ENCODE results near the gene CLC.
"Not testable (repeated sequence)": the region's sequence is repeated elsewhere in the genome, so short reads cannot be mapped to it uniquely, and the experiment has no call there.

CLC gene

GRCh38 chr19:39696387-39696786 lies 41.4 kb downstream of the CLC start:
- TF ChIP-seq, protein P1, sequence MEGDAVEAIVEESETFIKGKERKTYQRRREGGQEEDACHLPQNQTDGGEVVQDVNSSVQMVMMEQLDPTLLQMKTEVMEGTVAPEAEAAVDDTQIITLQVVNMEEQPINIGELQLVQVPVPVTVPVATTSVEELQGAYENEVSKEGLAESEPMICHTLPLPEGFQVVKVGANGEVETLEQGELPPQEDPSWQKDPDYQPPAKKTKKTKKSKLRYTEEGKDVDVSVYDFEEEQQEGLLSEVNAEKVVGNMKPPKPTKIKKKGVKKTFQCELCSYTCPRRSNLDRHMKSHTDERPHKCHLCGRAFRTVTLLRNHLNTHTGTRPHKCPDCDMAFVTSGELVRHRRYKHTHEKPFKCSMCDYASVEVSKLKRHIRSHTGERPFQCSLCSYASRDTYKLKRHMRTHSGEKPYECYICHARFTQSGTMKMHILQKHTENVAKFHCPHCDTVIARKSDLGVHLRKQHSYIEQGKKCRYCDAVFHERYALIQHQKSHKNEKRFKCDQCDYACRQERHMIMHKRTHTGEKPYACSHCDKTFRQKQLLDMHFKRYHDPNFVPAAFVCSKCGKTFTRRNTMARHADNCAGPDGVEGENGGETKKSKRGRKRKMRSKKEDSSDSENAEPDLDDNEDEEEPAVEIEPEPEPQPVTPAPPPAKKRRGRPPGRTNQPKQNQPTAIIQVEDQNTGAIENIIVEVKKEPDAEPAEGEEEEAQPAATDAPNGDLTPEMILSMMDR (IDR thresholded peaks at IDR 0.05), result no peak
- no peak overlapping the region for H3K27ac ChIP-seq
- H3K4me3 ChIP-seq, result no peak overlapping the region
- no peak for DNase-seq (ENCODE audit: low spot score)

- TF ChIP-seq, protein P1 (IDR thresholded peaks at IDR 0.05), result no peak
- no peak for DNase-seq (ENCODE audit: low spot score)
Observed at GRCh38 chr19:39695759-39696158, 42.1 kb downstream of the CLC start.

DNA sequence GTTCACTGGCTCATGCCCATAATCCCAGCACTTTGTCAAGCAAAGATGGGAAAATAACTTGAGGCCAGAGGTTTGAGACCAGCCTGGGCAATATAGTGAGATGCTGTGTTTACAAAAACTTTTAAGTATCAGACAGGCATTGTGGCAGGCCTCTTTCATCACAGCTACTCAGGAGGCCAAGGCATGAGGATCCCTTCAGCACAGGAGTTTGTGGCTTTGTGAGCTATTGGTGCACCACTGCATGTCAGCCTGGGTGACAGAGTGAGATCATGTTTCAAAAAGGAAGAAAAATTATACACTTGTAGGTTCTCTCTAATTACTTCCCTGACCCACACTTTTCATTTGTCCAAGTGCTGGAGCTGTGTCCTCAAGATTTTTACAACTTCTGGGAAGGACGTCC lies 45.0 kb downstream of the CLC start:
- H3K27ac ChIP-seq, result no peak overlapping the region
- TF ChIP-seq, protein P1 (IDR thresholded peaks at IDR 0.05), result no peak
- H3K4me3 ChIP-seq, result no peak overlapping the region
- no peak for DNase-seq (ENCODE audit: low spot score)

More at GRCh38 chr19:39695759-39696158, 42.1 kb downstream of the CLC start:
- H3K27ac ChIP-seq, result no peak overlapping the region
- H3K4me3 ChIP-seq, result no peak overlapping the region

DNA sequence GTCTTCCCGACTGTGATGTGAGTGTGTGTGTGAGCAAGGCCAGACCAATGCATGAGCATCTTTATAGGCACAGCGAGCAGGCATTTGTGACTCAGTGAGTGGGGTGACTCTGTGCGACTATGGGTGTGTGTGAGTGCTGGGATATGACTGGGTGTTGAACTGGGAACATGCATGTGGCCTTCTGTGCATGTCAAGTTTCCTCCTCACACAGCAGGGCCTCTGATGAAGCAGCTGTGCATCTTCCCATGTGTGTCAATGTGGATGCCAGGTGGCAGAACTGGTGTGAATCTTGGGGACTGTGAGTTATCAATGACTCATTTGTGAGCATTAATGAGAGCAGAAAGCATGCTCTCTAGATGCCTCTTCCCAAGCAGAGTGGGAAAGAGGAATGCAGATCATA lies 45.7 kb downstream of the CLC start:
- Histone ChIP-seq H3K27ac (no peak overlapping the region), H3K4me3 (no peak overlapping the region)
- TF ChIP-seq, protein P1 (IDR thresholded peaks at IDR 0.05), result no peak
- no peak for DNase-seq (ENCODE audit: low spot score)

- not testable (repeated sequence) for H3K27ac ChIP-seq; DNase-seq (ENCODE audit: low spot score); H3K4me3 ChIP-seq
Observed at GRCh38 chr19:39688637-39689036, 49.2 kb downstream of the CLC start.

DNA sequence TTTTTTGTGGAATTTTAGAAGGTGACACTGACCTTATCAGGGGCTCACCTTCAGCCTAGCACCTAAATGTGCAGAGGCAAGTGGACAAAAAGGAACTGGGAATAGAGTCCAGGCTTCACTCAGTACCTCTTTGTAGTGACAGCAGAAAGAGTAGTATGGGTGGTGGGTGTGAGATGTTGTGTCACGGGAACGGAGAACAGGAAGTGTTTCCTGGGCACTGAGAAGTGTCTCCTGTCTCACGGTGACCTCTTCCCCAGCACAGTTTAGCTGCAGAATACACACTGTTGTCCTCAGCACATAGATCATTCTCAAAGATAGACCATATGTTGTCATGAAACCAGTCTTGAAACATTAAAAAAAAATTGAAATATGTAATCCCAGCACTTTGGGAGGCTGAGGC lies 51.1 kb downstream of the CLC start:
- no peak overlapping the region for H3K4me3 ChIP-seq
- H3K27ac ChIP-seq, result no peak overlapping the region
- TF ChIP-seq, protein P1 (IDR thresholded peaks at IDR 0.05), result no peak
- DNase-seq (ENCODE audit: low spot score), result no peak

- H3K27ac ChIP-seq, result no peak overlapping the region
- H3K4me3 ChIP-seq, result no peak overlapping the region
- TF ChIP-seq, protein P1 (IDR thresholded peaks at IDR 0.05), result no peak
- DNase-seq (ENCODE audit: low spot score), result no peak
Observed at GRCh38 chr19:39684267-39684666, 53.6 kb downstream of the CLC start.

- no peak overlapping the region for H3K27ac ChIP-seq
- no peak overlapping the region for H3K4me3 ChIP-seq
- DNase-seq (ENCODE audit: low spot score), result no peak
- TF ChIP-seq, protein P1 (IDR thresholded peaks at IDR 0.05), result no peak
Observed at GRCh38 chr19:39681416-39681815, 56.4 kb downstream of the CLC start.
